ENCODE data around the gene EBI3. TPM values are rescaled to one million over a fixed set of nuclear protein-coding genes. Genes with fewer than 3 reads are reported as not detected.
"Not testable (repeated sequence)": the region's sequence is repeated elsewhere in the genome, so short reads cannot be mapped to it uniquely, and the experiment has no call there.

EBI3 gene
- total RNA-seq, 1 donor from 2014 or later, result not detected

DNA sequence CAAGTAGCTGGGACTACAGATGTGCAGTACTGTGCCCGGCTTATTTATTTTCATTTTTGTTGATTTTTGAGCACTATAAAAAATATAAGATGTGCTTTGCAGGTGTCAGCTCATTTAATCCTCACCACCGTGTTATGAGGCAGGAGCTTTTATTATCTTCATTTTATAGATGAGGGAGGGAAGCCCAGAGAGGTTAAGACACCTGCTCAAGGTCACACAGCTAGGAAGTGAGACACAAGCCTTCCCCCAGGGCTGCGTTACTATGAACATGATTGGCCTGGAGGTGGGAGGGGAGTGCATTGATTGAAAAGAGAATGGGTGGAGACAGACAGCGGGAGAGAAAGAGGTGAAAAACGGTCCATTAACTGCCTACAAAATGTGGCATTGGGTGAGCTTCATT is 39.7 kb upstream of the EBI3 start:
- Mint-ChIP-seq H3K4me3 (ENCODE audit: low read depth) (no peak overlapping the region), H3K4me1 (ENCODE audit: low read depth) (no peaks in the 10 kb centered on the region), H3K27me3 (peaks cover 19% of the 10 kb centered on the region), H3K27ac (no peak overlapping the region), H3K36me3 (ENCODE audit: insufficient read depth) (no peaks in the 10 kb centered on the region), H3K9me3 (ENCODE audit: low read depth) (no peaks in the 10 kb centered on the region)
- TF ChIP-seq, protein P1, sequence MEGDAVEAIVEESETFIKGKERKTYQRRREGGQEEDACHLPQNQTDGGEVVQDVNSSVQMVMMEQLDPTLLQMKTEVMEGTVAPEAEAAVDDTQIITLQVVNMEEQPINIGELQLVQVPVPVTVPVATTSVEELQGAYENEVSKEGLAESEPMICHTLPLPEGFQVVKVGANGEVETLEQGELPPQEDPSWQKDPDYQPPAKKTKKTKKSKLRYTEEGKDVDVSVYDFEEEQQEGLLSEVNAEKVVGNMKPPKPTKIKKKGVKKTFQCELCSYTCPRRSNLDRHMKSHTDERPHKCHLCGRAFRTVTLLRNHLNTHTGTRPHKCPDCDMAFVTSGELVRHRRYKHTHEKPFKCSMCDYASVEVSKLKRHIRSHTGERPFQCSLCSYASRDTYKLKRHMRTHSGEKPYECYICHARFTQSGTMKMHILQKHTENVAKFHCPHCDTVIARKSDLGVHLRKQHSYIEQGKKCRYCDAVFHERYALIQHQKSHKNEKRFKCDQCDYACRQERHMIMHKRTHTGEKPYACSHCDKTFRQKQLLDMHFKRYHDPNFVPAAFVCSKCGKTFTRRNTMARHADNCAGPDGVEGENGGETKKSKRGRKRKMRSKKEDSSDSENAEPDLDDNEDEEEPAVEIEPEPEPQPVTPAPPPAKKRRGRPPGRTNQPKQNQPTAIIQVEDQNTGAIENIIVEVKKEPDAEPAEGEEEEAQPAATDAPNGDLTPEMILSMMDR (IDR thresholded peaks at IDR 0.05; ENCODE audit: unreplicated experiment), result no peak
- DNase-seq (ENCODE audit: low spot score, unreplicated experiment), result no peak

DNA sequence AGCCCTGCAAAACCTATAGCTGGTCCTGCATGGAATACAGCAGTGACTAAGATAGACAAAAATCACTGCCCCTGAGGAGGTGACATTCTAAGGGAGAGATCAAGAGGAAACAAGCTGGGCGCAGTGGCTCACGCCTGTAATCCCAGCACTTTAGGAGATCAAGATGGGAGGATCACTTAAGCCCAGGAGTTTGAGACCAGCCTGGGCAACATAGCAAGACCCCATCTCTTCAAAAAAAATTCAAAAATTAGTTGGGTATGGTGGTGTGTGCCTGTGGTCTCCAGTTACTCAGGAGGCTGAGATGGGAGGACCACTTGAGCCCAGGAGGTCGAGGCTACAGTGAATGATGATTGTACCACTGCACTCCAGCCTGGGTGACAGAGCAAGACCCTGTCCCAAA is 36.8 kb upstream of the EBI3 start:
- H3K27me3 Mint-ChIP-seq, result peaks cover 44% of the 10 kb centered on the region
- not testable (repeated sequence) for DNase-seq (ENCODE audit: low spot score, unreplicated experiment); H3K27ac Mint-ChIP-seq; H3K36me3 Mint-ChIP-seq (ENCODE audit: insufficient read depth); H3K4me3 Mint-ChIP-seq (ENCODE audit: low read depth); H3K4me1 Mint-ChIP-seq (ENCODE audit: low read depth); H3K9me3 Mint-ChIP-seq (ENCODE audit: low read depth)

DNA sequence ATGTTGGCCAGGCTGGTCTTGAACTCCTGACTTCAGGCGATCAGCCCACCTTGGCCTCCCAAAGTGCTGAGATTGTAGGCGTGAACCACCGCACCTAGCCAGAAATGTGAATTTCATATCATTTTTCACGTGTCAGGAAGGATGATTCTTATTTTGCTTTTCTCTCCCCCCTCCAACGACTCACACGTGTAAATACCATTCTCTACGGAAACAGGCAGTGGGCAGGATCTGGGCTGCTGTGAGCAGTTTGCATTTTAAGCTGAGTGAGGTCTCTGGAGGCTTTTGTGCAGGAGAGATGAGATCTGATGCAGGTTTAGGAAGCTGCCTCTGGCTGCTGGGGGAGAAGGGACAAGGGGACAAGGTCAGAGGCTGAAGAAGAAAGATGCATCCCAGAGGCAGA is 35.0 kb upstream of the EBI3 start:
- Mint-ChIP-seq H3K9me3 (ENCODE audit: low read depth) (peaks cover 7% of the 10 kb centered on the region), H3K27ac (no peak overlapping the region), H3K4me1 (ENCODE audit: low read depth) (peaks cover 2% of the 10 kb centered on the region), H3K27me3 (peaks cover 56% of the 10 kb centered on the region), H3K4me3 (ENCODE audit: low read depth) (no peak overlapping the region), H3K36me3 (ENCODE audit: insufficient read depth) (no peaks in the 10 kb centered on the region)
- no peak for DNase-seq (ENCODE audit: low spot score, unreplicated experiment)
- TF ChIP-seq, protein P1 (IDR thresholded peaks at IDR 0.05; ENCODE audit: unreplicated experiment), result no peak

DNA sequence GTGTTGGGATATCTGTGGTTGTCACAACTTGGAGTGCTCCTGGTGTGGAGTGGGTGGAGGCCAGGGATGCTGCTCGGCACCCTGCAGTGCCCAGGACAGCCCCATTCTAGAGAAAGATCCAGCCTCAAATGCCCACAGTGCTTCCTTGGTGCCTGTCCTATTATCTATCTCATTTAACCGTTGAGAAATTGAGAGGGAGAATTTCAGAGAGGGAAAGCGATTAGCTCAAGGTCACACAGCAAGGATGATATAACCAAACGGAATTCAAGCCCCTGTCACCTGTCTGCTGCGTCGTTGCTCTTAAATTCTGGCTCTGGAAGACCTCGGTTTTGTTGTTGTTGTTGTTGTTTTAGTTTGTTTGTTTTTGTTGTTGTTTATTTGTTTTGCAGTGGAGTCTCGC is 33.3 kb upstream of the EBI3 start:
- H3K27me3 Mint-ChIP-seq, result peaks cover 70% of the 10 kb centered on the region
- H3K27ac Mint-ChIP-seq, result no peak overlapping the region
- no peaks in the 10 kb centered on the region for H3K36me3 Mint-ChIP-seq (ENCODE audit: insufficient read depth)
- H3K4me3 Mint-ChIP-seq (ENCODE audit: low read depth), result no peak overlapping the region
- TF ChIP-seq, protein P1 (IDR thresholded peaks at IDR 0.05; ENCODE audit: unreplicated experiment), result no peak
- peaks cover 7% of the 10 kb centered on the region for H3K9me3 Mint-ChIP-seq (ENCODE audit: low read depth)
- peaks cover 2% of the 10 kb centered on the region for H3K4me1 Mint-ChIP-seq (ENCODE audit: low read depth)
- DNase-seq (ENCODE audit: low spot score, unreplicated experiment), result no peak

DNA sequence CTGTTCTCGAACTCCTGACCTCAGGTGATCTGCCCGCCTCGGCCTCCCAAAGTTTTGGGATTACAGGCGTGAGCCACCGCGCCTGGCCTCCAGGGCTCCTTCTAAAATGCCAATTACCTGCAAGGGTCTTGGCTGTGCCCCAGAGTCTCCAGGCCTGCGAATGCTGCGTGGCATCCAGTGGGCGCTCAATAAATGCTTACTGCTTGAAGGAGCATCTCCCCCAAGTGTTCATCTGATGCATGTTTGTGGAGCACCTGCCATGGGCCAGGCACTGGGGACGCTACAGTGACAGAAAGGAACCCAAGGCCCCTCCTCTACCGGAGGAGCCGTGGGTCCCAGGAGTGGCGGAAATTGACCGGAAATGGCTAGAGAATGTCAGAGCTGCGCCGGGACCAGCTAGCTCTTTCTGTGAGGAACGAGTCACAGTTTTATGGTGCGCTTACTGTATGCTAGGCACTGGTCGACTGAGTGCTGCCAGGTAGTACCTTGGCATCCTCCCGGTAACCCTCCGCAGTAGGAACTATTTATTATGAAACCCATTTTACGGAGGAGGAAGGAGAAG is 32.7 kb upstream of the EBI3 start:
- Mint-ChIP-seq H3K36me3 (ENCODE audit: insufficient read depth) (no peaks in the 10 kb centered on the region), H3K4me1 (ENCODE audit: low read depth) (peaks cover 2% of the 10 kb centered on the region), H3K4me3 (ENCODE audit: low read depth) (no peak overlapping the region), H3K9me3 (ENCODE audit: low read depth) (peaks cover 7% of the 10 kb centered on the region), H3K27ac (peak overlapping the region; percentile 87), H3K27me3 (peaks cover 77% of the 10 kb centered on the region)
- no peak for DNase-seq (ENCODE audit: low spot score, unreplicated experiment)
- TF ChIP-seq, protein P1 (IDR thresholded peaks at IDR 0.05; ENCODE audit: unreplicated experiment), result no peak

DNA sequence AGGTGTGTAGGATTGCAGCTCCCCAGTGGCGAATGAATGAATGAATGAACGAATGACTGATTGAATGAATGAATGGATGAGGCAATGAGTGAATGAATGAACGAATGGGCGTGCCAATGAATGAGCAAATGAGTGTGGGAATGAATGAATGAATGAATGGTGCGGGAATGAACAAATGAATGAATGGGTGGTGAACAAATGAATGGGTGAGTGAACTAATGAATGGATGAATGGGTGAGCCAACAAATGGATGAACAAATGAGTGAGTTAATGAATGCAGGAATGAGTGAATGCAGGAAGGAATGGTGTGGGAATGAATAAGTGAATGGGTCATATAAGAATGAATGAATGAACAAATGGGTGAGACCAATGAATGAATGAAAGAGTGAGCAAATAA is 32.1 kb upstream of the EBI3 start:
- Mint-ChIP-seq H3K36me3 (ENCODE audit: insufficient read depth) (no peaks in the 10 kb centered on the region), H3K4me1 (ENCODE audit: low read depth) (peaks cover 2% of the 10 kb centered on the region), H3K27me3 (peaks cover 82% of the 10 kb centered on the region), H3K27ac (peak overlapping the region; percentile 87), H3K4me3 (ENCODE audit: low read depth) (peak overlapping the region; percentile 44), H3K9me3 (ENCODE audit: low read depth) (peaks cover 7% of the 10 kb centered on the region)
- TF ChIP-seq, protein P1 (IDR thresholded peaks at IDR 0.05; ENCODE audit: unreplicated experiment), result no peak
- no peak for DNase-seq (ENCODE audit: low spot score, unreplicated experiment)
